Endothelial cell of umbilical vein (primary cell): Measurements from ENCODE around the gene BUB1B. TPM values are rescaled to one million over a fixed set of nuclear protein-coding genes. Genes with fewer than 3 reads are reported as not detected.

Experiments used
- BruUV-seq: library from RNA; stranded (reverse); fragments of 400-500 nt; replicated peaks from 2 replicates; lab custom pipeline; 2021; lab: Mats Ljungman, UMichigan
- CTCF ChIA-PET: fragments of 300-600, 350-600 bp; sonication (Branson Sonifier 250); formaldehyde crosslinking; loops from one replicate; lab custom pipeline; 2021; ENCODE audit warnings: antibody characterized with exemption, inconsistent platforms; lab: Charles Lee
- POLR2A ChIA-PET: fragments of 300-600, 350-600 bp; sonication (Branson Sonifier 250); formaldehyde crosslinking; loops from one replicate; lab custom pipeline; 2021; ENCODE audit warnings: antibody characterized with exemption, inconsistent platforms; lab: Charles Lee
- DNase-seq: peaks from one replicate; pipeline ENCODE4 v3.0.0-alpha.2; 2011; ENCODE audit warnings: low read depth, low spot score
- FAIRE-seq: peaks from 2 replicates; lab custom pipeline; 2011; peaks lifted over from hg19 to GRCh38; lab: Jason Lieb, UNC
- H2AFZ ChIP-seq: 2 replicates; pipeline ENCODE4 v1.6.0; 2012; ENCODE audit warnings: low read depth, low read length, control low read depth, inconsistent platforms
- H3K27ac ChIP-seq: 2 replicates; pipeline ENCODE4 v1.5.1; 2011; ENCODE audit warnings: low read depth, mild to moderate bottlenecking, control low read depth, low read length, moderate library complexity; ENCODE audit not compliant: insufficient read depth
- H3K27me3 ChIP-seq, 2 experiments: 2 replicates each; pipeline versions ENCODE4 v1.6.0 to v1.6.1; 2011; ENCODE audit warnings: low read length in 2 of 2, mixed read lengths in 1 of 2; ENCODE audit not compliant: control insufficient read depth in 2 of 2, insufficient read depth in 2 of 2
- H3K36me3 ChIP-seq, 2 experiments: 2 replicates in 1 of 2; 3 replicates in 1 of 2; pipeline ENCODE4 v1.5.1; 2011; ENCODE audit warnings: low read length in 2 of 2, mild to moderate bottlenecking in 1 of 2, moderate library complexity in 1 of 2; ENCODE audit not compliant: control insufficient read depth in 2 of 2, insufficient read depth in 2 of 2; ENCODE audit errors: extremely low read depth in 1 of 2
- H3K4me1 ChIP-seq: 3 replicates; pipeline ENCODE4 v1.5.1; 2011; ENCODE audit warnings: mild to moderate bottlenecking, low read length; ENCODE audit not compliant: control insufficient read depth, insufficient read depth; ENCODE audit errors: extremely low read depth
- H3K4me2 ChIP-seq: 2 replicates; pipeline ENCODE4 v1.6.1; 2011; ENCODE audit warnings: low read length, control low read depth, mixed read lengths; ENCODE audit not compliant: insufficient read depth
- H3K4me3 ChIP-seq, 3 experiments: fragments of 200-600 bp in 1 of 3; sonication (generic), shearing (Covaris generic) in 1 of 3; replicated peaks in 1 of 3; 2 replicates each; pipeline ENCODE4 v1.5.1; 2011 to 2016; ENCODE audit warnings: control low read depth in 3 of 3, low read length in 3 of 3, mild to moderate bottlenecking in 2 of 3, inconsistent platforms in 1 of 3, low read depth in 1 of 3, moderate library complexity in 1 of 3; ENCODE audit not compliant: insufficient read depth in 1 of 3
- H3K79me2 ChIP-seq: 2 replicates; pipeline ENCODE4 v1.6.0; 2012; ENCODE audit warnings: low read length, inconsistent platforms; ENCODE audit not compliant: control insufficient read depth, insufficient read depth
- H3K9ac ChIP-seq: replicated peaks from 2 replicates; pipeline ENCODE3; 2011; ENCODE audit warnings: low read length, control low read depth; ENCODE audit not compliant: insufficient read depth; ENCODE audit errors: extremely low read depth
- H3K9me1 ChIP-seq: replicated peaks from 3 replicates; pipeline ENCODE4 v1.6.0; 2011; ENCODE audit warnings: mild to moderate bottlenecking, low read length; ENCODE audit not compliant: control insufficient read depth, insufficient read depth; ENCODE audit errors: extremely low read depth
- H3K9me3 ChIP-seq: replicated peaks from 2 replicates; pipeline ENCODE4 v1.5.1; 2012; ENCODE audit warnings: low read length, inconsistent platforms; ENCODE audit not compliant: control insufficient read depth, insufficient read depth
- H4K20me1 ChIP-seq: replicated peaks from 2 replicates; pipeline ENCODE3; 2011; ENCODE audit warnings: mild to moderate bottlenecking, low read length; ENCODE audit not compliant: control insufficient read depth, insufficient read depth; ENCODE audit errors: extremely low read depth
- EZH2 ChIP-seq: IDR thresholded peaks from 2 replicates; pipeline ENCODE4 v1.6.1; 2012; ENCODE audit warnings: borderline replicate concordance, low read depth, mild to moderate bottlenecking, moderate library complexity, low read length, inconsistent platforms; ENCODE audit not compliant: severe bottlenecking
- FOS ChIP-seq: IDR thresholded peaks from 2 replicates; pipeline ENCODE4 v1.6.1; 2011; ENCODE audit warnings: mild to moderate bottlenecking, low read length, moderate library complexity, borderline replicate concordance; ENCODE audit not compliant: insufficient read depth
- GATA2 ChIP-seq: IDR thresholded peaks from 2 replicates; pipeline ENCODE4 v1.7.0; 2011; ENCODE audit warnings: low read depth, mild to moderate bottlenecking, moderate library complexity, mixed read lengths, low read length; ENCODE audit not compliant: insufficient read length, insufficient read depth
- JUN ChIP-seq: IDR thresholded peaks from 2 replicates; pipeline ENCODE4 v1.6.1; 2011; ENCODE audit warnings: borderline replicate concordance, low read depth; ENCODE audit not compliant: insufficient read length, insufficient read depth
- MYC ChIP-seq: IDR thresholded peaks from one replicate; pipeline ENCODE4 v1.6.1; 2011; ENCODE audit warnings: mild to moderate bottlenecking, low read depth, low read length
- POLR2A ChIP-seq: IDR thresholded peaks from 2 replicates; pipeline ENCODE4 v1.6.1; 2012; ENCODE audit warnings: low read depth, mild to moderate bottlenecking, control low read depth, low read length
- POLR2AphosphoS5 ChIP-seq: IDR thresholded peaks from 2 replicates; pipeline ENCODE4 v1.6.1; 2012; ENCODE audit warnings: low read depth, mild to moderate bottlenecking, control low read depth, low read length, moderate library complexity; ENCODE audit not compliant: insufficient read depth
- dilution Hi-C: fragments of 300-500 bp; cut with MboI; formaldehyde crosslinking; loops from one replicate; pipeline ENCODE4 v1.15.0; 2019; ENCODE audit warnings: low sequenced_read_pairs; ENCODE audit not compliant: extremely low pct_ligation_motif_present
- intact Hi-C: fragments of 100-400 bp; cut with micrococcal nuclease; formaldehyde crosslinking; loops from one replicate; pipeline ENCODE4 v1.10.0; 2022
- polyA plus RNA-seq, 4 experiments: library from polyadenylated mRNA; depleted of rRNA in 3 of 4; stranded (reverse) in 3 of 4; unstranded in 1 of 4; fragments of >200 nt; gene quantifications; 2 replicates each; pipeline versions ENCODE4 v1.2.1 to v1.2.3, GENCODE V29; 2011 to 2012; ENCODE audit warnings: missing spikeins in 1 of 4
- total RNA-seq: library from RNA; stranded (reverse); gene quantifications from 2 replicates; pipeline ENCODE4 v1.2.3, GENCODE V29; 2021
- TF ChIP-seq, protein P1 (sequence below): IDR thresholded peaks from 2 replicates; pipeline ENCODE4 v1.6.1; 2011; ENCODE audit not compliant: insufficient read depth, insufficient read length
- TF ChIP-seq, protein P2 (sequence below), 2 donors: IDR thresholded peaks; 1 replicate in 1 of 2; 2 replicates in 1 of 2; pipeline ENCODE4 v1.5.1; 2011; ENCODE audit warnings: low read length in 2 of 2, mild to moderate bottlenecking in 2 of 2, moderate library complexity in 2 of 2, control low read depth in 1 of 2, inconsistent platforms in 1 of 2, low read depth in 1 of 2; ENCODE audit not compliant: insufficient read depth in 1 of 2; ENCODE audit errors: extremely low read depth in 1 of 2

Gene BUB1B
- total and polyA plus RNA-seq, 2 donors (not counting 3 experiments of a cell fraction or from before 2014, with no cell fraction given): 12.2 to 69.8 TPM

DNA sequence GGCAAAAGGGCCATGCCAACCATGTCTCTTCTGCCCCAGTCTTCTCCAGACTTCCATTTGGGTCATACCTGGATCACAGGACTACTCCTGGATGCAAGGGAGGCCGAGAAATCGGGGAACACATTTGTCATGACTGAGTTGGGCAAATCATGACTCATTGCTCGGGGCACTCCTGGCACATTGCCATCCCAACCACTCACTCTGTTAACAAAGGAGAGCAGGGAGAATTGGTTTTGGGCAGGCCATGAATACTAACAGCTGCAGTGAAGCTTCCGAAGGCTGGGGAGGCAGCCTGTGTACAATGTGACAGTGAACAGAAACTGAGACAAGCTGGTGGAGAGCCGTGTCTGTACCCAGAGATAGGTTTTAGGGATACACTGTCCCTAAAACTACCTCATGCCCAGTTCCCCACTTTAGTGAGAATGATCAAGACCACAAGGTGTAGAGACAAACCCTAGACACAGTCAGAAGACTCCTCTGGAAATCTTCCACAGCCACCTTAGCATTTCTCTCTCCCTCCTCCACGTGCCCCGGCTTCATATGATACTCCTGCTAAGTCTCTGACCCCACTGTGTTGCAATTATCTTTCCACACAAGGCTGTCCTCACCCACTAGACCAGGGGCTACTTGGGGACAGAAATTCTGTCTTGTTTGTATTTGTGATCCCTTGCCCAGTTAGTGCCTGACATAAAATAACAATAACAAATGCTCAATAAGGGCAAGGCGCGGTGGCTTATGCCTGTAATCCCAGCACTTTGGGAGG is 10.5 kb upstream of the BUB1B start:
- H4K20me1 ChIP-seq: no peaks in the 10 kb centered on the region
- no TSS peak for BruUV-seq
- dilution Hi-C loops: no loop called here

More for the DNA sequence above, 10.5 kb upstream of the BUB1B start:
- H3K4me1 ChIP-seq: no peaks in the 10 kb centered on the region
- ChIA-PET CTCF (interaction anchor here (0.6 to 1.0 kb wide), 2 partner anchors 105 to 651 kb away, joined by 3 read pairs; no protein-coding TSS in a partner anchor), POLR2A (no interaction called here)
- H2AFZ ChIP-seq: no peak overlapping the region
- no peaks in the 10 kb centered on the region for H3K9me1 ChIP-seq
- H3K9me3 ChIP-seq: no peaks in the 10 kb centered on the region
- DNase-seq: peak; percentile 40
- TF ChIP-seq FOS (peak; percentile 43), POLR2A (no peak), POLR2AphosphoS5 (no peak), MYC (no peak), JUN (peak; percentile 25), EZH2 (no peak), GATA2 (no peak)
- TF ChIP-seq, protein P1, sequence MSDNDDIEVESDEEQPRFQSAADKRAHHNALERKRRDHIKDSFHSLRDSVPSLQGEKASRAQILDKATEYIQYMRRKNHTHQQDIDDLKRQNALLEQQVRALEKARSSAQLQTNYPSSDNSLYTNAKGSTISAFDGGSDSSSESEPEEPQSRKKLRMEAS: no peak
- TF ChIP-seq, protein P2, sequence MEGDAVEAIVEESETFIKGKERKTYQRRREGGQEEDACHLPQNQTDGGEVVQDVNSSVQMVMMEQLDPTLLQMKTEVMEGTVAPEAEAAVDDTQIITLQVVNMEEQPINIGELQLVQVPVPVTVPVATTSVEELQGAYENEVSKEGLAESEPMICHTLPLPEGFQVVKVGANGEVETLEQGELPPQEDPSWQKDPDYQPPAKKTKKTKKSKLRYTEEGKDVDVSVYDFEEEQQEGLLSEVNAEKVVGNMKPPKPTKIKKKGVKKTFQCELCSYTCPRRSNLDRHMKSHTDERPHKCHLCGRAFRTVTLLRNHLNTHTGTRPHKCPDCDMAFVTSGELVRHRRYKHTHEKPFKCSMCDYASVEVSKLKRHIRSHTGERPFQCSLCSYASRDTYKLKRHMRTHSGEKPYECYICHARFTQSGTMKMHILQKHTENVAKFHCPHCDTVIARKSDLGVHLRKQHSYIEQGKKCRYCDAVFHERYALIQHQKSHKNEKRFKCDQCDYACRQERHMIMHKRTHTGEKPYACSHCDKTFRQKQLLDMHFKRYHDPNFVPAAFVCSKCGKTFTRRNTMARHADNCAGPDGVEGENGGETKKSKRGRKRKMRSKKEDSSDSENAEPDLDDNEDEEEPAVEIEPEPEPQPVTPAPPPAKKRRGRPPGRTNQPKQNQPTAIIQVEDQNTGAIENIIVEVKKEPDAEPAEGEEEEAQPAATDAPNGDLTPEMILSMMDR (IDR thresholded peaks at IDR 0.05; ENCODE audit: extremely low read depth in 1 of 2, insufficient read depth in 1 of 2, low read depth in 1 of 2, low read length in 2 of 2): no peak
- FAIRE-seq: peak; percentile 80
- H3K27ac ChIP-seq: no peak overlapping the region
- no peaks in the 10 kb centered on the region for H3K36me3 ChIP-seq
- no peak overlapping the region for H3K4me3 ChIP-seq
- no peaks in the 10 kb centered on the region for H3K79me2 ChIP-seq
- no peak overlapping the region for H3K9ac ChIP-seq
- H3K27me3 ChIP-seq: peaks cover 0 to 8% of the 10 kb centered on the region in 2 experiments
- no peak overlapping the region for H3K4me2 ChIP-seq
- intact Hi-C loops: no loop called here
